HL-60 (cell line): ENCODE measurements around the gene SSX4B.

Experiments
- GABPA ChIP-seq: IDR thresholded peaks from 2 replicates; pipeline ENCODE4 v1.6.1; 2012; ENCODE audit warnings: low read depth
- POLR2AphosphoS5 ChIP-seq: IDR thresholded peaks from 2 replicates; pipeline ENCODE4 v1.6.1; 2012; ENCODE audit warnings: low read depth
- SPI1 ChIP-seq: IDR thresholded peaks from 2 replicates; pipeline ENCODE4 v1.6.1; 2012; ENCODE audit warnings: low read depth, mild to moderate bottlenecking, borderline replicate concordance
- TF ChIP-seq, protein P1 (sequence below): IDR thresholded peaks from one replicate; pipeline ENCODE4 v1.5.1; 2011; ENCODE audit warnings: low read length, control low read depth, inconsistent platforms; ENCODE audit not compliant: insufficient read depth
- TF ChIP-seq, protein P2 (sequence below): IDR thresholded peaks from 2 replicates; pipeline ENCODE4 v1.6.1; 2012; ENCODE audit warnings: low read depth; ENCODE audit not compliant: insufficient replicate concordance

DNA sequence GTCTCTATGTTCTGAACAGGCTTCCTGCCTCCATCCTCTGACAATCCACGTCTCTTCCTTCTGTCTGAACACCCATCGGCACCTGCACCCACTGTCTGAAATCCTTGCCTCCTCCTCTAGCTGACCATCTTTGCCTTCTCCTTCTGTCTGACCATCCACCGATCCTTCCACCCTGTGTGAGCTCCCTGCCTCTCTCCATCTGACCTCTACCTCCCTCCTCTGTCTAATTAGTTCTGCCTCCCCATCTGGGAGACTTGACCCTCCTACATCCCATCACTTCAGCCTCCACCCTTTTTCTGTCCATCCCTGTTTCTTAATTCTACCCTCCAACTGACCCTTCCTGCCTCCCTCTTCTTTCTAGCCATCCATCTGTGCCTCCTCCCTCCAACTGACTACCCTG lies 48.3 kb upstream of the SSX4B start:
- TF ChIP-seq, protein P1, sequence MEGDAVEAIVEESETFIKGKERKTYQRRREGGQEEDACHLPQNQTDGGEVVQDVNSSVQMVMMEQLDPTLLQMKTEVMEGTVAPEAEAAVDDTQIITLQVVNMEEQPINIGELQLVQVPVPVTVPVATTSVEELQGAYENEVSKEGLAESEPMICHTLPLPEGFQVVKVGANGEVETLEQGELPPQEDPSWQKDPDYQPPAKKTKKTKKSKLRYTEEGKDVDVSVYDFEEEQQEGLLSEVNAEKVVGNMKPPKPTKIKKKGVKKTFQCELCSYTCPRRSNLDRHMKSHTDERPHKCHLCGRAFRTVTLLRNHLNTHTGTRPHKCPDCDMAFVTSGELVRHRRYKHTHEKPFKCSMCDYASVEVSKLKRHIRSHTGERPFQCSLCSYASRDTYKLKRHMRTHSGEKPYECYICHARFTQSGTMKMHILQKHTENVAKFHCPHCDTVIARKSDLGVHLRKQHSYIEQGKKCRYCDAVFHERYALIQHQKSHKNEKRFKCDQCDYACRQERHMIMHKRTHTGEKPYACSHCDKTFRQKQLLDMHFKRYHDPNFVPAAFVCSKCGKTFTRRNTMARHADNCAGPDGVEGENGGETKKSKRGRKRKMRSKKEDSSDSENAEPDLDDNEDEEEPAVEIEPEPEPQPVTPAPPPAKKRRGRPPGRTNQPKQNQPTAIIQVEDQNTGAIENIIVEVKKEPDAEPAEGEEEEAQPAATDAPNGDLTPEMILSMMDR: no peak
- TF ChIP-seq POLR2AphosphoS5 (no peak), GABPA (no peak), SPI1 (no peak)
- TF ChIP-seq, protein P2, sequence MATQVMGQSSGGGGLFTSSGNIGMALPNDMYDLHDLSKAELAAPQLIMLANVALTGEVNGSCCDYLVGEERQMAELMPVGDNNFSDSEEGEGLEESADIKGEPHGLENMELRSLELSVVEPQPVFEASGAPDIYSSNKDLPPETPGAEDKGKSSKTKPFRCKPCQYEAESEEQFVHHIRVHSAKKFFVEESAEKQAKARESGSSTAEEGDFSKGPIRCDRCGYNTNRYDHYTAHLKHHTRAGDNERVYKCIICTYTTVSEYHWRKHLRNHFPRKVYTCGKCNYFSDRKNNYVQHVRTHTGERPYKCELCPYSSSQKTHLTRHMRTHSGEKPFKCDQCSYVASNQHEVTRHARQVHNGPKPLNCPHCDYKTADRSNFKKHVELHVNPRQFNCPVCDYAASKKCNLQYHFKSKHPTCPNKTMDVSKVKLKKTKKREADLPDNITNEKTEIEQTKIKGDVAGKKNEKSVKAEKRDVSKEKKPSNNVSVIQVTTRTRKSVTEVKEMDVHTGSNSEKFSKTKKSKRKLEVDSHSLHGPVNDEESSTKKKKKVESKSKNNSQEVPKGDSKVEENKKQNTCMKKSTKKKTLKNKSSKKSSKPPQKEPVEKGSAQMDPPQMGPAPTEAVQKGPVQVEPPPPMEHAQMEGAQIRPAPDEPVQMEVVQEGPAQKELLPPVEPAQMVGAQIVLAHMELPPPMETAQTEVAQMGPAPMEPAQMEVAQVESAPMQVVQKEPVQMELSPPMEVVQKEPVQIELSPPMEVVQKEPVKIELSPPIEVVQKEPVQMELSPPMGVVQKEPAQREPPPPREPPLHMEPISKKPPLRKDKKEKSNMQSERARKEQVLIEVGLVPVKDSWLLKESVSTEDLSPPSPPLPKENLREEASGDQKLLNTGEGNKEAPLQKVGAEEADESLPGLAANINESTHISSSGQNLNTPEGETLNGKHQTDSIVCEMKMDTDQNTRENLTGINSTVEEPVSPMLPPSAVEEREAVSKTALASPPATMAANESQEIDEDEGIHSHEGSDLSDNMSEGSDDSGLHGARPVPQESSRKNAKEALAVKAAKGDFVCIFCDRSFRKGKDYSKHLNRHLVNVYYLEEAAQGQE: no peak
